Renal pelvis (tissue), 3 donors: ENCODE data around the gene CIB4. TPM values are rescaled to one million over a fixed set of nuclear protein-coding genes. Genes with fewer than 3 reads are reported as not detected.

Experiments
- polyA plus RNA-seq, 3 donors: library from polyadenylated mRNA; unstranded; fragments of 120-200 nt; gene quantifications; one replicate each; pipeline ENCODE4 v1.2.1, GENCODE V29; 2013; ENCODE audit not compliant: insufficient read length in 3 of 3

Gene CIB4
- polyA plus RNA-seq, 3 donors, result 0.28 to 0.78 (median 0.30) TPM

Other genes with a start within 250 kb of the CIB4 start
- gene DRC1, start 239.4 kb downstream of the CIB4 start, polyA plus RNA-seq, result 1 to 10 TPM; 1.8 to 4.6 (median 2.1) TPM
- under 1 TPM; 0.18 to 0.21 (median 0.19) TPM for gene OTOF, start 163.2 kb downstream of the CIB4 start, polyA plus RNA-seq
- 1 to 10 TPM; 1.4 to 5.3 (median 2.0) TPM for gene KCNK3, start 51.4 kb upstream of the CIB4 start, polyA plus RNA-seq
- gene SLC35F6, start 122.9 kb upstream of the CIB4 start, polyA plus RNA-seq, result 10 to 100 TPM; 16.1 to 18.2 (median 18.1) TPM
- 10 to 100 TPM; 14.2 to 17.6 (median 15.1) TPM for gene CENPA, start 144.7 kb upstream of the CIB4 start, polyA plus RNA-seq
- 10 to 100 TPM in 1 of 3 donors, 1 to 10 TPM in 2; 7.2 to 10.6 (median 8.6) TPM for gene DPYSL5, start 206.8 kb upstream of the CIB4 start, polyA plus RNA-seq